Measurements from ENCODE around the gene BICD1.

The BICD1 gene

DNA sequence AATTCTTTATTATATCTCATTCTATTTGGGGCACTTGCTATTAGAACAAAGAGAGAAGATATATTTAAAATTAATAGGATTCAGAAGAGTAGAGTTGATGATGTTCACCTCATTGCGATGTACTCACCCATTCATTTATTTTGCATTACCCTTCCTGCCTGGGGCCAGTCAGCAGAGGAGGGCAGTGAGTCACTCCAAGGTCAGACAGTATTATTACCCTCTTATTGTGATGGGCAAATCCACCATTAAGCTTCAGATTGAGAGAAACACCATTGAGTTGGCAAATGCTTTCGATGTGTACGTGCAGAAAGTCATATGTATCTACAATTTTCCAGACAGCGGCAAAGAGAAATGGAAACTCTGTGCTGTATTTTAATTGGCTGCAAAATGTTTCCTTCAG lies 134.2 kb downstream of the BICD1 start:
- no peak overlapping the region for H3K4me3 ChIP-seq (ENCODE audit: low read depth, low read length)
- ChIA-PET POLR2A (no interaction called here), CTCF (interaction anchor here (0.8 kb wide), 1 partner anchor 9 kb away, joined by 3 read pairs; no protein-coding TSS in a partner anchor)
- TF ChIP-seq, protein P1, sequence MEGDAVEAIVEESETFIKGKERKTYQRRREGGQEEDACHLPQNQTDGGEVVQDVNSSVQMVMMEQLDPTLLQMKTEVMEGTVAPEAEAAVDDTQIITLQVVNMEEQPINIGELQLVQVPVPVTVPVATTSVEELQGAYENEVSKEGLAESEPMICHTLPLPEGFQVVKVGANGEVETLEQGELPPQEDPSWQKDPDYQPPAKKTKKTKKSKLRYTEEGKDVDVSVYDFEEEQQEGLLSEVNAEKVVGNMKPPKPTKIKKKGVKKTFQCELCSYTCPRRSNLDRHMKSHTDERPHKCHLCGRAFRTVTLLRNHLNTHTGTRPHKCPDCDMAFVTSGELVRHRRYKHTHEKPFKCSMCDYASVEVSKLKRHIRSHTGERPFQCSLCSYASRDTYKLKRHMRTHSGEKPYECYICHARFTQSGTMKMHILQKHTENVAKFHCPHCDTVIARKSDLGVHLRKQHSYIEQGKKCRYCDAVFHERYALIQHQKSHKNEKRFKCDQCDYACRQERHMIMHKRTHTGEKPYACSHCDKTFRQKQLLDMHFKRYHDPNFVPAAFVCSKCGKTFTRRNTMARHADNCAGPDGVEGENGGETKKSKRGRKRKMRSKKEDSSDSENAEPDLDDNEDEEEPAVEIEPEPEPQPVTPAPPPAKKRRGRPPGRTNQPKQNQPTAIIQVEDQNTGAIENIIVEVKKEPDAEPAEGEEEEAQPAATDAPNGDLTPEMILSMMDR (IDR thresholded peaks at IDR 0.05; ENCODE audit: insufficient read depth, low read length, missing control alignments): no peak
- DNase-seq (ENCODE audit: low read depth, low spot score): no peak

DNA sequence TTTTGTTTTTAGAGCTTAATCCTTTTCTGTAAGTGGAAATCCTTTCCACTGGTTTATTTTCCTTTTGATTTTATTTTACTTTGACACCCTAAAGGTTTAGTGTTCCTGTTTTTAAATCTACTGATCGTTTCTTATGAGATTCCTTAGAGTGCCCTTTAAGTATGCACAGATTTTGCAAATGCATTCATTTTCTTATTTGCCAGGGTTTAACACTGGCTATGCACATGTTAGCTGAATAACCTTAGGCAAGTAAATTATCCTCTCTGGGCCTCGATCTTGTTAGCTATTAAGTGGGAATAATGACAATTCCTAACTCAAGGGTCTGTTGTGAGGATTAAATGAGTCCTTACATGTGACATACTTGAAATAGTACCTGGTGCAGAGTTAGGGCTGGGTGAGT lies 136.0 kb downstream of the BICD1 start:
- TF ChIP-seq, protein P1 (IDR thresholded peaks at IDR 0.05; ENCODE audit: insufficient read depth, low read length, missing control alignments): no peak
- no peak overlapping the region for H3K4me3 ChIP-seq (ENCODE audit: low read depth, low read length)
- ChIA-PET POLR2A (no interaction called here), CTCF (interaction anchor here (0.9 kb wide), 1 partner anchor 182 kb away, joined by 3 read pairs; no protein-coding TSS in a partner anchor)
- DNase-seq (ENCODE audit: low read depth, low spot score): no peak

DNA sequence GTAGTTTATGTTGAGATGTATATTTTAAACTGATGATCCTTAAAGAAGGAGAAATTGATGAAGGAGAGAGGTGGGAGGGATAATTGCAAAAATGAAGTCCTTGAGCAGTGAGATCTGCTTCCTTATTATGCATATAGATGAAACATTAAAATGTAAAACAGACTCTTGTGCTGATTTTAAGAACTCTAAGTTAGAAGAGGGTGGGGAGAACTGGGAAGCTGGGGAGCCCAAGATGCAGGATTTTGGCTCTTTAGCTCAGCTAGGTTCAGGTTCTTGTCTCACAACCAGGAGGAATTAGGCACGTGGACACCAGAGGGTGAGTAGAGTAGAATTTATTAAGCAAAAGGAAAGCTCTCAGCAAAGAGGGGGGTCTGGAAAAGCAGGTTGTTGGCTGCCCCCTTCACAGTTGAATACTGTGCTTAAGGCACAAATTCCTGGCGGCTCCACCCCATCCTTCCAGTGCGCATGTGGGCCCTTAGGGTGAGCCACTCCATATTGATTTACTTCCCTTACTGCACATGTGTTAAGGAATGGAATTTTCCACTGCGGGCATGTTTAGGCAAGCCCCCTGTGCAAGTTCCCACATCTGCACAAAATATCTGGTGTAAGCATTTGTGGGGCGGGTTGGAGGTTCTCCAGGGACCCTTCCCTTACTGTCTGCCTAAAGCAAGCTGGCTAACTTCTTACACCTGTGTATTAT lies 141.9 kb downstream of the BICD1 start:
- no peak overlapping the region for H3K4me3 ChIP-seq (ENCODE audit: low read depth, low read length)
- no peak for DNase-seq (ENCODE audit: low read depth, low spot score)
- POLR2A ChIA-PET: interaction anchor here (0.7 kb wide), 1 partner anchor 14 kb away, joined by 3 read pairs; no protein-coding TSS in a partner anchor
- CTCF ChIA-PET: interaction anchor here (1.1 kb wide), 1 partner anchor 188 kb away, joined by 4 read pairs; no protein-coding TSS in a partner anchor
- TF ChIP-seq, protein P1 (IDR thresholded peaks at IDR 0.05; ENCODE audit: insufficient read depth, low read length, missing control alignments): no peak

DNA sequence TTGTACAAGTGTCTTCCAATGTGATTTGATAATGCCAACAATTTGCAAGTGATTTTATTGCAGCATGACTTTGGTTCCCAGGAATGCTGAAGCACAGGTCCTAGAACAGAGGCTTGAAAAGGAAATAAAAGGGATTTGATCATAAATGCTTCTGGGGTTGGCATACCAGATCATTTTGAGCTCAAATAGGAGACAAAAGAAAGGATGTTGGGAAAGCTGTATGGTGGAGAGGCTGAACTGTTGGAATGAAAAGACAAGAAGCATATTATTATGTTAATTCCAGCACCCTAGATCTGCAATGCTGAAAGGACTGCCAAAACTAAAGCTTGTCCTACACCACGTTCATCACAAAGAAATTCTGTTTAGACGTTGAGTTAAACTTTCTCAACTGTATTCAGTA lies 143.1 kb downstream of the BICD1 start:
- ChIA-PET CTCF (interaction anchor here (1.1 to 1.2 kb wide), 2 partner anchors 9 to 189 kb away, joined by 3 to 4 read pairs; no protein-coding TSS in a partner anchor), POLR2A (no interaction called here)
- no peak for DNase-seq (ENCODE audit: low read depth, low spot score)
- TF ChIP-seq, protein P1 (IDR thresholded peaks at IDR 0.05; ENCODE audit: insufficient read depth, low read length, missing control alignments): no peak
- H3K4me3 ChIP-seq (ENCODE audit: low read depth, low read length): no peak overlapping the region

DNA sequence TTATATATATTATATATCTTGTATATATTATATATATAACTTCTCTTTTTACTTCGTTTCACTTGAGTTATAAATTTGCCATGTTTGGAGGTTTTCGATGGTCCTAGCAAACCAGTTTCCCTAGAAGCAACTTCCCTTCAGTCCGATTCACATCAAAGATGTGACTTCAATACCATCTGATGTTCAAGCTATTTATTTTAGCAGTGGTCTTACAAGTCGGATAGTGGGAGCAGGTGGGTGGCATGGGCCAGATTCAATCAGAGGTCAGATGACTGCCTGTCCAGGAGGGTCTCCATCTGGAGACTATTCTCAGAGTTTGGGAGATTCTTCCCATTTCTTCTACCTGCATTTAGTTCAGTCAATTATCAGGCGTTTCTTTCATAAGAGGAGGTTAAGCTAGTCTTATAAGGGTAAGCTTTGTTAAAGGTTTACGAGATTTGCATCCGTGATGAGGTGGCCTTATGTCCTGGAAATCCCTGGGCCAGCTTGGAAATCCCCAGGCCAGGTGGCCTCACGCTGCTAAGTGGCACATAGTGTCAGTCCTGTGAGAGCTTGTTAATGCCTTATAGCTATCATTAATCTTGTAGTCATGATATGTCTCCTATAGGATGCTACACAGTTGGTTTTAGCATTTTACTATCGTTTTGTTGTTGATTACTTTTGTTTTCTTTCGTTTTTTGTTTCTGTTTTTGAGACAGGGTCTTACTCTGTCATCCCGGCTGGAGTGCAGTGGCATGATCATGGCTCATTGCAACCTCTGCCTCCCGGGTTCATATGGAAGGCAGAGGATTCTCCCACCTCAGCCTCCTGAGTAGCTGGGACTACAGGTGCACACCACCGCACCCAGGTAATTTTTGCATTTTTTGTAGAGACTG lies 145.8 kb downstream of the BICD1 start:
- TF ChIP-seq, protein P1 (IDR thresholded peaks at IDR 0.05; ENCODE audit: insufficient read depth, low read length, missing control alignments): no peak
- H3K4me3 ChIP-seq (ENCODE audit: low read depth, low read length): no peak overlapping the region
- CTCF ChIA-PET: no interaction called here
- POLR2A ChIA-PET: no interaction called here
- no peak for DNase-seq (ENCODE audit: low read depth, low spot score)

Measured in AG04449 (cell line).